Ovary (tissue), 9 donors: ENCODE measurements around the gene MRPL12. TPM values are rescaled to one million over a fixed set of nuclear protein-coding genes. Genes with fewer than 3 reads are reported as not detected.
A peak's percentile ranks its signal among the peaks of the same experiment; 100 is the strongest.
"Not testable (repeated sequence)": the region's sequence is repeated elsewhere in the genome, so short reads cannot be mapped to it uniquely, and the experiment has no call there.

ENCODE experiments used
- DNase-seq, 5 donors: peaks; one replicate each; pipeline ENCODE4 v3.0.0-alpha.2; 2019 to 2020
- H3K27ac ChIP-seq, 2 donors: fragments of 200-600 bp; one replicate each; pipeline versions ENCODE4 v1.5.1 to v1.8.0; 2019 to 2022
- H3K27me3 ChIP-seq: fragments of 200-600 bp; one replicate; pipeline ENCODE4 v1.8.0; 2022
- H3K36me3 ChIP-seq: fragments of 200-600 bp; sonication (generic); one replicate; pipeline ENCODE4 v1.5.1; 2019
- H3K4me1 ChIP-seq: one replicate; pipeline ENCODE4 v1.8.1; 2013; ENCODE audit warnings: mild to moderate bottlenecking, moderate library complexity; ENCODE audit not compliant: insufficient read depth
- H3K4me3 ChIP-seq: fragments of 200-600 bp; sonication (generic); one replicate; pipeline ENCODE4 v1.5.1; 2017
- H3K9me3 ChIP-seq, 2 donors: fragments of 200-600 bp in 1 of 2; sonication (generic) in 1 of 2; one replicate each; pipeline versions ENCODE4 v1.5.1 to v1.8.1; 2013 to 2019; ENCODE audit warnings: mild to moderate bottlenecking in 1 of 2, moderate library complexity in 1 of 2
- CTCF ChIP-seq, 3 donors: fragments of 450-650 bp in 2 of 3; fragments of 200-600 bp in 1 of 3; IDR thresholded peaks; one replicate each; pipeline versions ENCODE4 v1.5.1 to v1.8.0; 2016 to 2022; ENCODE audit warnings: antibody characterized with exemption in 3 of 3, mild to moderate bottlenecking in 1 of 3
- EP300 ChIP-seq: sonication (generic); formaldehyde crosslinking; IDR thresholded peaks from one replicate; pipeline ENCODE4 v1.6.1; 2017; ENCODE audit warnings: antibody characterized with exemption
- POLR2A ChIP-seq: fragments of 450-650 bp; IDR thresholded peaks from one replicate; pipeline ENCODE4 v1.6.1; 2017; ENCODE audit warnings: antibody characterized with exemption, mild to moderate bottlenecking, moderate library complexity
- WGBS, 3 donors: extraction: QIAGEN DNeasy Blood & Tissue Kit in 1 of 3; methylation state at CpG; one replicate each; pipeline versions ENCODE4 v1.1.5 to v1.1.7; 2013 to 2017; 5-methylcytosine and 5-hydroxymethylcytosine counted together
- intact Hi-C, 4 donors: fragments of 100-400 bp; cut with DNase I; formaldehyde crosslinking; loops; one replicate each; pipeline versions ENCODE4 v1.11.0 to v1.15.1; 2022 to 2023
- polyA plus RNA-seq, 2 donors: library from polyadenylated mRNA; stranded (reverse); fragments of 200-250 nt in 1 of 2; fragments of 350-450 nt in 1 of 2; fragmentation: Illumina TruSeq in 1 of 2; extraction: RNeasy Lipid Tissue Mini Kit (QIAGEN cat#74804) in 1 of 2; gene quantifications; one replicate each; pipeline ENCODE4 v1.2.3, GENCODE V29; 2013 to 2014
- total RNA-seq, 7 donors: library from RNA; depleted of rRNA in 2 of 7; stranded (reverse); fragments of >200 nt in 2 of 7; fragmentation: NEBNext Ultra II Directional in 3 of 7; extraction: Animal tissue kit (Norgen Biotek cat#: 25700) in 3 of 7; gene quantifications; one replicate each; pipeline versions ENCODE4 v1.1.0 to v1.2.4, GENCODE V29; 2016 to 2023
- donor health status: DM: no; HTN: no; CAD: no; lungs with moderate emphysema.
- donor health status: DM: no; HTN: no; CAD: no.
- donor health status: Bipolar disorder and iron deficiency.
- donor health status: DM: yes; HTN: yes; CAD: no.
- donor health status: DM: no; HTN: no; CAD: no.
- donor health status: DM: yes; HTN: yes; CAD: no.

Gene MRPL12
- total and polyA plus RNA-seq, 9 donors: 12.9 to 47.2 (median 36.8) TPM

- TF ChIP-seq EP300 (no peak), POLR2A (no peak), CTCF (IDR thresholded peaks at IDR 0.05) (no peak)
- 83 to 86% (median 84%) methylated on average over 29 to 31 of the region's 31 CpGs for WGBS, 3 donors
These were observed 35.0 kb downstream of the MRPL12 start for GRCh38 chr17:81737947-81738800.

GRCh38 chr17:81738801-81739393 lies 35.7 kb downstream of the MRPL12 start:
- DNase-seq: no peak
- Histone ChIP-seq H3K27me3 (no peaks in the 10 kb centered on the region), H3K4me3 (no peak overlapping the region), H3K9me3 (peaks cover 0 to 2% of the 10 kb centered on the region in 2 donors), H3K36me3 (no peaks in the 10 kb centered on the region), H3K4me1 (no peaks in the 10 kb centered on the region), H3K27ac (no peak overlapping the region)
- WGBS, 3 donors: 78 to 80% (median 80%) methylated on average over 27 of the region's 27 CpGs
- TF ChIP-seq POLR2A (no peak), EP300 (no peak), CTCF (IDR thresholded peaks at IDR 0.05) (no peak)
- intact Hi-C loops: no loop called here

More at GRCh38 chr17:81737947-81738800, 35.0 kb downstream of the MRPL12 start:
- H3K9me3 ChIP-seq: peaks cover 0 to 2% of the 10 kb centered on the region in 2 donors
- DNase-seq: no peak
- H3K27me3 ChIP-seq: no peaks in the 10 kb centered on the region
- no peaks in the 10 kb centered on the region for H3K36me3 ChIP-seq
- H3K4me1 ChIP-seq: no peaks in the 10 kb centered on the region
- intact Hi-C loops: no loop called here
- no peak overlapping the region for H3K4me3 ChIP-seq
- no peak overlapping the region for H3K27ac ChIP-seq

- H3K36me3 ChIP-seq, DNase-seq, intact Hi-C loops, H3K27ac ChIP-seq, H3K4me3 ChIP-seq, H3K4me1 ChIP-seq, H3K9me3 ChIP-seq, H3K27me3 ChIP-seq: not testable (repeated sequence)
- 88 to 94% (median 90%) methylated on average over 8 of the region's 8 CpGs for WGBS, 3 donors
These were observed 36.4 kb downstream of the MRPL12 start for GRCh38 chr17:81739593-81739992.

- Histone ChIP-seq H3K36me3 (no peaks in the 10 kb centered on the region), H3K27ac (no peak overlapping the region), H3K4me3 (no peak overlapping the region), H3K27me3 (no peaks in the 10 kb centered on the region), H3K4me1 (no peaks in the 10 kb centered on the region), H3K9me3 (peaks cover 0 to 2% of the 10 kb centered on the region in 2 donors)
- WGBS, 3 donors: 45 to 48% (median 47%) methylated on average over 27 to 28 of the region's 28 CpGs
- no peak for TF ChIP-seq EP300
- TF ChIP-seq POLR2A: no peak
- no peak for TF ChIP-seq CTCF (IDR thresholded peaks at IDR 0.05)
- DNase-seq: peak in 1 of 5 donors; percentile 28
- intact Hi-C loops: no loop called here
These were observed 37.3 kb downstream of the MRPL12 start for GRCh38 chr17:81740395-81740961.
